C4-2B (cell line): ENCODE measurements around the gene KLHL35.

Experiments
- ZFX ChIP-seq: fragments of 450-650 bp; IDR thresholded peaks from 2 replicates; pipeline ENCODE4 v1.6.1; 2017
- TF ChIP-seq, protein P1 (sequence below): fragments of 450-650 bp; conservative IDR thresholded peaks from 2 replicates; pipeline ENCODE4 v1.5.1; 2017; ENCODE audit warnings: mild to moderate bottlenecking

GRCh38 chr11:75434886-75435570 lies 2.0 kb upstream of the KLHL35 start:
- TF ChIP-seq, protein P1, sequence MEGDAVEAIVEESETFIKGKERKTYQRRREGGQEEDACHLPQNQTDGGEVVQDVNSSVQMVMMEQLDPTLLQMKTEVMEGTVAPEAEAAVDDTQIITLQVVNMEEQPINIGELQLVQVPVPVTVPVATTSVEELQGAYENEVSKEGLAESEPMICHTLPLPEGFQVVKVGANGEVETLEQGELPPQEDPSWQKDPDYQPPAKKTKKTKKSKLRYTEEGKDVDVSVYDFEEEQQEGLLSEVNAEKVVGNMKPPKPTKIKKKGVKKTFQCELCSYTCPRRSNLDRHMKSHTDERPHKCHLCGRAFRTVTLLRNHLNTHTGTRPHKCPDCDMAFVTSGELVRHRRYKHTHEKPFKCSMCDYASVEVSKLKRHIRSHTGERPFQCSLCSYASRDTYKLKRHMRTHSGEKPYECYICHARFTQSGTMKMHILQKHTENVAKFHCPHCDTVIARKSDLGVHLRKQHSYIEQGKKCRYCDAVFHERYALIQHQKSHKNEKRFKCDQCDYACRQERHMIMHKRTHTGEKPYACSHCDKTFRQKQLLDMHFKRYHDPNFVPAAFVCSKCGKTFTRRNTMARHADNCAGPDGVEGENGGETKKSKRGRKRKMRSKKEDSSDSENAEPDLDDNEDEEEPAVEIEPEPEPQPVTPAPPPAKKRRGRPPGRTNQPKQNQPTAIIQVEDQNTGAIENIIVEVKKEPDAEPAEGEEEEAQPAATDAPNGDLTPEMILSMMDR: no peak
- no peak for TF ChIP-seq ZFX
